GM18870 (cell line): Measurements from ENCODE around the gene PKP2.

ENCODE experiments used
- ATAC-seq: cut with Tn5 transposase; IDR thresholded peaks from one replicate; pipeline ENCODE4 v1.9.1; 2021; ENCODE audit warnings: moderate library complexity; ENCODE audit not compliant: unreplicated experiment

The PKP2 gene

GRCh38 chr12:32756476-32757066 is 140.0 kb downstream of the PKP2 start:
- ATAC-seq = no peak

DNA sequence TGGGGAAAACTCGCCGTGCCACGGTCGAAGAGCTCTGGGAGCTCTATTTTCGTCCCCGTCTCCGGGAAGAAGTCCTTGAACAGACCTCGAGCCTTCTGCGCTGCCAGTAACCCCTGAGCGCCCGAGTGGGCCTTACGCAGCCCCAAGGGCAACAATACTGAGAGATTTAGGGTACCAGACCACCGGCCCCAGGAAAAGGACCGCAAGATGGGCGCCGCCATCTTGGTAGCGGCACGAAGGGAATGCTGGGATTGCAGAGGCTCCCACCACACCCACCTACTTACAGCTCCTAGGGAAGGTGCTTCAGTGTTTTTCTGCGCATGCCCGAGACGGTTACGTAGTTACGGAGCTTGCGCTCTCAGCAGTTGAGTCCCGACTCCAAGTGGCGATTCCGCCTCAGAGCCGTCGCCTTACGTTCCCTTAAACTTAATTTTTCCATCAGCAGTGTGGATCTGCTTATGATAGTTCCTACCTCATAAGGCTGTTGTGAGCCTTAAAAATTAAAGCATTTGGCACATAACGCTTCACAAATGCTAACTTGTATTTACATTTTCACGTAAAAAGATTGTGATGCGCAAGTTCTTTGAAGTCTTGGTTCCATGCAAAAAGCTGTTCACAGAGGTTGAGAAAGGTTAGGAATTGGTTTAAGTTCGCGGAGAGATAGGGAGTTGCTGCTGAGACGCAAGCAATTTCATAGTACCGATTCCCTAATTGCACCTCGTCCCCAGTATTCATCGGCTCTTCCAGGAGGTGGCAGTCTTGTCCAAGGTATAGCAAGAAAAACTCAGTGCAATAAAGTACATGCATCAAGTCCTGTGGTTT is 140.7 kb downstream of the PKP2 start, which contains the start of gene YARS2:
Gene YARS2 (minus strand): TSS at position 244 of the 822 bp plus-strand sequence. CDS start 23 bp downstream, at position 221.
- peak; percentile 93 for ATAC-seq

DNA sequence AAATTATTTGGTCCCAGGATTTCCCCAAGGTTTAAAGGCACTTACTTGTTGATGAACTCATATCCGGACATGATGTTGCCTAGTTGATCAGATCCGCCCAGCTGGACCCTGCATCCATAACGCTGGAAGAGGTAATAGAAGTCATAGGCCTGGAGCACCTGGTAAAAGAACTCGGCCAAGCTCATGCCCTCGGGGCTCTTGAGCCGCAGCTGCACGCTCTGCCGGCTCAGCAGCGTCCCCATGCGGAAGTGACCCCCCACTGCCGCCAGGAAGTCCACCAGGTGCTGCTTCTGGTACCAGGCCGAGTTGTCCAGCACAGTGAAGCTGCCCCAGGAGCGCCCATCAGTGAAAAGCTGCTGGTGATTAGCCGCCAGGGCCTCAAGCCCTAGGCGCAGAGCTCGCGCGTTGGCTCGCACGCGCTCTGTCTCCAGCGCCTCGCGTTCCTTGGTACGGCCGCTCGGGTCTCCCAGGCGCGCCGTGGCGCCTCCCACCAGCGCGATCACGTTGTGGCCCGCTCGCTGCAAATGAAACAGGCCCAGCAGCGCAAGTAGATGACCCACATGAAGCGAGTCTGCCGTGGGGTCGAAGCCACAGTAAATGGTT is 141.4 kb downstream of the PKP2 start:
- ATAC-seq = peak; percentile 56

- no peak for ATAC-seq
Observed at GRCh38 chr12:32754111-32754510, 142.5 kb downstream of the PKP2 start.

DNA sequence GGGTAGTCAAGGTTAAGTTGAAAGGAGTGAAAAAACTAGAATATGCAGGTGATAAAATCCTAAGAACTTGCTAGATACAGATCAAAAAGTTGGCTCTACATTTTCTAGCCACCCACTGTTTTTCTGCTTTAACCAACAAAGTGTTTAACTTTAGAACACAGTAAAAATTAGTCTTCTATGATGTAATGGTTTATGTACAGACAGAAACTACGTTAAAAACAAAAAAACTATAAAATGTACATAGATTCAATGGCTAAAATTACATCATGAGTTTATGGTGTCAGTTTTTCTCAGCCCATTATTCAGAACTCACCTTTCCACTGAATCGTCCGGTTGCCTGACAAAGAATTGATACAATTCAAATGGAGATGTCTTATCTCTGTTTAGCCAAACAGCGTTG is 143.0 kb downstream of the PKP2 start:
- no peak for ATAC-seq

DNA sequence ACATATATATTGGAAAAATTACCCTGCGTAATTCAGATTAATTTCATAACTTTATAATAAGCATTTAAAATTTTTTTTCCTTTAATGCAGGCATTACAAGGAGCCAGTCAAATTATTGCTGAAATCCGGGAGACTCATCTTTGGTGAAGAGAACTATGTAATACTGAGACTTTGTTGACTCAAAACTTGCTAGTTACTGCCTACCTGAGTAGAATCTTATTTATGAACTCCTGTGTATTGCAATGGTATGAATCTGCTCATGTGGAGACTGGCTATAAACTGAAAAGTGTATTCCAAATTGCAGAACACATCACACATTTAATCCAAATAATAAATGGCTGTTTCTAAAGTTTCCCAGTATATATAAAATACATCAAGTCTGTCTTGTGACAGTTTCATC is 153.3 kb downstream of the PKP2 start:
- ATAC-seq = no peak

GRCh38 chr12:32742133-32742532 is 154.4 kb downstream of the PKP2 start:
- ATAC-seq = no peak
